Measurements from ENCODE around the gene FUBP3.
A peak's percentile ranks its signal among the peaks of the same experiment; 100 is the strongest.

FUBP3 gene

DNA sequence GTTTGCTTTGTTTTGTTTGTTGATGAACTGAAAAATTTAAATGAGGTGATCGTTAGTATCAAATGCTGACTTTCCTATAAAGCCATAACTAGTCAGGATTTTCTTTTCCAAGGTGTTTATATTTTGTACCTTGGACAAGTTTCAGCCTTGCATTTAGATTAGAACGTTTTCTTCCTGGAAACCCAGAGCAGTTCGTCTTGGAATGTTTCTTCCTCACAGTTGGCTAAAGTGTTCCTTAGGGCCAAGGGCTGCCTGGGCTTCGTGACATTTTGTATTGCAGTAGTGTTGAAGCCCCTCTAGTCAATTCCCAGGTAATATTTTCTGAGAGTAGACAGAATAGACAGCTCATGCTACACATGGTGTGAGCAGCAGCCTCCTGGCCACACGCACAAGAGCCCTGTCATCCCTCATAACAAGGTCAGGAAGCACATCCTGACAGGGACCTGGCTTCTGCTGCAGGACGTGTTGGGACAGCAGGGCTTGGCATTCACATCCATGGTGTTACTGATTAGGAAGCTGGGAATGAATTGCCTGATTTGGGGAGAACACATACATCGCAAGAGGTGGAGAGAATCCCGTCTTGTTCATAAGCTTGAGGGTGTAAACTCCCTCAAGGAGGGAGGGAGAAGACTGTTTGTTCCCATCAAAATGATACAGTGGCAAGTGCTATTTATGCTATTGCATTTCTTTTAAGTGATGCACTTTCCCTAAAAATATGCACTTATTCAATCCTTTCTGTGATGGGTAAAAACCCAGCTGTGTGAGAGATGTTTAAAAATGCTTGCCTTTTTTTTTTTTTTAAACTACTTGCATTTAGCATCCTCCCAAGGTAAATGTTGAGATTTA is 31.7 kb downstream of the FUBP3 start:
- no peak for DNase-seq (ENCODE audit: low spot score in 2 of 2)
- no peaks in the 10 kb centered on the region for H3K9me3 Mint-ChIP-seq
- H3K36me3 Mint-ChIP-seq, result peaks cover 74% of the 10 kb centered on the region
- H3K4me3 Mint-ChIP-seq, result no peak overlapping the region
- H3K27ac Mint-ChIP-seq, result no peak overlapping the region
- H3K4me1 Mint-ChIP-seq, result no peaks in the 10 kb centered on the region
- no peak for ATAC-seq

DNA sequence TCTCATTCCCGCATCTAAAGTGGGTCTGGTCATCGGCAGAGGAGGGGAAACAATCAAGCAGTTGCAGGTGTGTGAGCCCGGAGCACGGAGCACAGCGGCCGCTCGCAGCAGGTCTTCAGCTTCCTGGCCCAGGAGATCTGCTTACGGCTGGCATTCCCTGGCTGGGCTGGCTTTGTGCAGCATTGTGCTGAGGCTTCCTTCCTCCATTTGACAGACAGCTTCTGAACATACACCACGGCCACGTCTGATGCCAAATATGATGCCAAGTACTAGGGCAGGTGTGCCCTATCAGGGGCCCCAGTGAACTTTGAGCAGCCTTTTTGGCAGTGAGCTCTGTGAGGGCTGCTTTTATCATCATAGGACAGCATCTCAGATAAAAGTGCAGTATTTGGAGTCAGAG is 37.1 kb downstream of the FUBP3 start:
- ATAC-seq (no peak), DNase-seq (ENCODE audit: low spot score in 2 of 2) (no peak)
- no peak overlapping the region for H3K27ac Mint-ChIP-seq
- no peak overlapping the region for H3K4me3 Mint-ChIP-seq
- peaks cover 100% of the 10 kb centered on the region for H3K36me3 Mint-ChIP-seq
- no peaks in the 10 kb centered on the region for H3K4me1 Mint-ChIP-seq
- H3K9me3 Mint-ChIP-seq, result no peaks in the 10 kb centered on the region

DNA sequence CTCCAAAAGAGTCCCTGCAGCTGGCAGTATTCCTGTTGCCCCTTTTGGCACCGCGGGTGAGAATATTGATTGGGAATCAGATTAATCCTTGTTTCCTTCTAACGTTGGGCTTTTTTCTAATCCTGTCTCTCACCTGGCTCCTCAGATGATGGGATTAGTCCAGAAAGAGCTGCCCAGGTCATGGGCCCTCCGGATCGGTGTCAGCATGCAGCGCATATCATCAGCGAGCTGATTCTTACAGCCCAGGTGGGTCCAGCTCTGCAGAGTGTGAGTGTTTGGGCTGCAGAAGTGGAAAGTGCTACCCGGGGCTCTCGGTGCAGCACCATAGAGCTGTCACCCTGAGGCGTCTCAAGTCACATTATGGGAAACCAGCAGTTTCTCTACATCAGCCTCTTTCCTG is 44.1 kb downstream of the FUBP3 start:
- H3K4me3 Mint-ChIP-seq, result no peak overlapping the region
- peaks cover 98% of the 10 kb centered on the region for H3K36me3 Mint-ChIP-seq

DNA sequence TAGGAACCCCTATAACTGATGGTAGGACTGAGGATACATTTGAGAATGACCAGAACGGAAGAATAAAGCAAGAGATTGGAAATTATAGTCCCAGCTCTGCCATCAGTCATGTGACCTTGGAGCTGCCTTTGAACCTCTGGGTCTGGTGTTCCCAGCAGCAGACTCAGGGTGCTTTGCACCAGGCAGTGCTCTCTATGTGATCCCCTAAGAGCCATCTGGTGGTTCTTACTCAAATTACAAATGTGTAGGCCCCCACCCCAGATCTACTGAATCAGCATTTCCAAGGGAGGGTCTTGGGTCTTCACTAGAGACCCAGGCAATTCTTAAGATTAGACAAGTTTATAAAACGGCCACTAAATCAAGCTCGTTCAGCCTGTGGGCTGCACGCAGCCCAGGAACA is 44.8 kb downstream of the FUBP3 start:
- Mint-ChIP-seq H3K36me3 (peaks cover 96% of the 10 kb centered on the region), H3K4me1 (no peaks in the 10 kb centered on the region), H3K27ac (no peak overlapping the region), H3K4me3 (no peak overlapping the region), H3K9me3 (no peaks in the 10 kb centered on the region)
- no peak for ATAC-seq
- no peak for DNase-seq (ENCODE audit: low spot score in 2 of 2)

More for the DNA sequence above, 44.1 kb downstream of the FUBP3 start:
- ATAC-seq (no peak), DNase-seq (ENCODE audit: low spot score in 2 of 2) (no peak)
- Mint-ChIP-seq H3K4me1 (no peaks in the 10 kb centered on the region), H3K9me3 (no peaks in the 10 kb centered on the region), H3K27ac (no peak overlapping the region)

DNA sequence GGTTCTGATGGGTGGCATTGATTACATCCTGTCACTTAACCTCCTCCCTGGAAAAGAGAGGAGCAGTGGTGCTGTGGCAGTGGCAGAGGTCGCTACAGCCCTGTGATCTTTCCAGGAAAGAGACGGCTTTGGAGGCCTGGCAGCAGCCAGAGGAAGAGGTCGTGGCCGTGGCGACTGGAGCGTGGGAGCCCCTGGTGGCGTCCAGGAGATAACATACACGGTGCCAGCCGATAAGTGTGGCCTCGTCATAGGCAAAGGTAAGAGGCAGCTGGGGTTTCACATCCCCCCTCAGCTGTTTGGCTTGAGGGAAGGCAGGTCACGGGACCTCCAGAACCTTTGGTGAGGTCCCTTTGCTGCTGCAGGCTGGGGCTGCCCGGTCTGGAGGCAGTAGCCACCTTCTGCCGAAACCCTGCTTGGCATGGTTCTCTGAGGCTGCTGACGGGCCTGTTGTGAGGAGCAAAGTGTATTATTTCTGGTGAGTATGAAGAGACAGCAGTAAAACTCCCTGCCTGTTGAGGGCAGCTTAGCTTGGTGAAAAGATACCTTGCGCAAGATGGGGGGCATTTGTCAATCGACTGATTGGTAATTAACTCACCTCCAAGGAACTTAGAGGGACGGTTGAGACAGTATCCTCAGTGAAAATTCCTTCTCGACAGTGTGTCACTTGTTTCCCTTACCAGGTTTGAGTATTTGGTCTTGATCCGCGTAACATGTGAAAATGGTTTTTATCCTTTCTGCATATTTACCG is 47.0 kb downstream of the FUBP3 start:
- Mint-ChIP-seq H3K27ac (peak overlapping the region; percentile 18), H3K4me1 (no peaks in the 10 kb centered on the region), H3K9me3 (no peaks in the 10 kb centered on the region), H3K36me3 (peaks cover 89% of the 10 kb centered on the region), H3K4me3 (no peak overlapping the region)
- DNase-seq (ENCODE audit: low spot score in 2 of 2) (no peak), ATAC-seq (no peak)

DNA sequence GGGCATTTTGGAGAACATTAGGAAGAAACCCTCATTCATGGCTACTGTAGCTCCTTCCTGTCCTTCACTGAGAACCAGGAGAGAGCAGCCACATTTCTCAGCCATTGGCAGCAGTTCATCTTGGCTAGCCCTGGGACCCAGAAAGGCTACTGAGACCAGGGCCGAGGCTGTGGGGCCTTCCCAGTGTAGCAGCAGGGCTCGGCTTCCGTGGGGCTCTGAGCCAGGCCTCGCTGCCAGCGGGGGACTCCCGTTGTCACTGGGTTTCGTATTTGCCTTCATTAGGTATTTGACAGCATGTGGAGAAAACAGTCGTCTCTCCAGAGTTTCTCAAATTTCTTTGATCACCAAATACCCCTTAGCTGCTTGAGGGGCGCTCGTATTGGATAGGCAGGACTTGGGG is 47.7 kb downstream of the FUBP3 start:
- Mint-ChIP-seq H3K4me1 (no peaks in the 10 kb centered on the region), H3K36me3 (peaks cover 89% of the 10 kb centered on the region), H3K4me3 (no peak overlapping the region), H3K27ac (peak overlapping the region; percentile 18), H3K9me3 (no peaks in the 10 kb centered on the region)
- no peak for ATAC-seq
- DNase-seq (ENCODE audit: low spot score in 2 of 2), result no peak

DNA sequence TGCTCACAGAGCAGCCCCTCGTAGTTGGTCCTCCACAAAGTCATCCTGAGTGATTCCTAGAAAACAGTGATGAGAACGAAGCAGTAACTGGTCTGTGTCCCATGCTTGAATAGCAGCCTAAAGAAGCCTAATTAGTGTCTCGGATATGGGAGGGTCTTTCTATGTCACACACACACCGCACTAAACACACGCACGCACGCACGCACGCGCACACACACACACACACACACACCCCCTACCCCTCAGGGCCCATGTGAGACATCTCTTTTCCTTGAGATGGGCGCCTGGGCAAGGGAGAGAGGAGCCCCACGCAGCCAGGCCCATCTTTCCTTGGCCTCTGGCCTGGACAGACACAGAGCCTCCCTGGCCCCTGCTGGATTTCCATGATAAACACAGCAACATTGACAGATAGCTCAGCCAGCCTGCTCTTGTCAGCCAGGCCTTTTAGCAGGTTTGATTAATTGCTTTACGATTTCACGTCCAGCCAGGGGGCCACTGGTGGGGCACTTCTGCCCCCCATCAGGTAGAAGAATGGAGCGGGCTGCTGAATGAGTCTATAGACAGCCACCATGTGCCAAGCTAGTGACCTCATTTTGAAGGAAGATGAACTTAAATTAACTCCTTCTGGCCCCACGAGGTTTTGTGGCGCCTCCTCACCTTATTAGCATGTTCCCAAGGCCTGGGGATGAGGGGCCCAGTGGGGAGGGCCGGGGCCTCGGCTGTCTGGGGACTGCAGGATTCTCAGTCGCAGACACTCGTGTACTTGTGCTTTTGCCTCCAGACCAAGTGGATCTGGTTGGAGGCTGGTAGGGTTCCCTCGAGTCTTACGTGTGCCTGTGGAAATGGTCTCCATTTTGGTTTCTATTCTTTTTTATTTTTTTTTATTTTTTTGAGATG is 48.8 kb downstream of the FUBP3 start:
- H3K9me3 Mint-ChIP-seq, result no peaks in the 10 kb centered on the region
- no peak overlapping the region for H3K4me3 Mint-ChIP-seq
- H3K27ac Mint-ChIP-seq, result no peak overlapping the region
- H3K4me1 Mint-ChIP-seq, result no peaks in the 10 kb centered on the region
- DNase-seq (ENCODE audit: low spot score in 2 of 2) (no peak), ATAC-seq (no peak)
- H3K36me3 Mint-ChIP-seq, result peaks cover 89% of the 10 kb centered on the region

DNA sequence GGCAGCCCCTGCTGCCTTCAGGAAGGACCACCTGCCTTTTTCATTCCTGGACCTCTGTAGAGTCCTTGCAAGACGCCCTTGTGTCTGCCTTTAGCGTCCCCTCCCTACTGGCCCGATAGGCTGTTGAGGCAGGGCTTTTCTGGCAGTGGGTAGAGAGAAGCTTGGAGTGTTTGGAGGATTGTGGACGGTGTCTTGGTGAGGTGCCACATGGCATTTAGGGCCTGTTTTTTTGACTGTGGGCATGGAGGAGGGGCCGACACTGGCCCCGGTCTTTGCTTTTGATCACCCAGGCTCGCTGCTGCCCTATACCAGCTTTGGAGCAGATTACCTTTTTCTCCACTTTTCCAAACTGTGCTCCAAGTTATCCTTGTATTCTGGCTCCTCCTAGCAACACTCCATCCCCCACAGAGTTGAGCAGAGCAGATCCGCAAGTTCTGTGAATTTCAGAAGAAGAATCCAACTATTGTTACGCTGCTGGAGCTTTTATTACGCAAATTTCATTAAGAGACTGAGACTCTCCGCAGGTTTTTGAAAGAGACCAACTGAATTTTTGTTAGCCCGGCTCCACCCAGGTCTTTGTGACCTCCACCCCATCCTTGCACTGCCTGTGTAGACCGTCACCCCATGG is 50.2 kb downstream of the FUBP3 start:
- ATAC-seq (no peak), DNase-seq (ENCODE audit: low spot score in 2 of 2) (no peak)
- H3K9me3 Mint-ChIP-seq, result no peaks in the 10 kb centered on the region
- peaks cover 76% of the 10 kb centered on the region for H3K36me3 Mint-ChIP-seq
- H3K4me1 Mint-ChIP-seq, result no peaks in the 10 kb centered on the region
- H3K4me3 Mint-ChIP-seq, result no peak overlapping the region
- no peak overlapping the region for H3K27ac Mint-ChIP-seq

DNA sequence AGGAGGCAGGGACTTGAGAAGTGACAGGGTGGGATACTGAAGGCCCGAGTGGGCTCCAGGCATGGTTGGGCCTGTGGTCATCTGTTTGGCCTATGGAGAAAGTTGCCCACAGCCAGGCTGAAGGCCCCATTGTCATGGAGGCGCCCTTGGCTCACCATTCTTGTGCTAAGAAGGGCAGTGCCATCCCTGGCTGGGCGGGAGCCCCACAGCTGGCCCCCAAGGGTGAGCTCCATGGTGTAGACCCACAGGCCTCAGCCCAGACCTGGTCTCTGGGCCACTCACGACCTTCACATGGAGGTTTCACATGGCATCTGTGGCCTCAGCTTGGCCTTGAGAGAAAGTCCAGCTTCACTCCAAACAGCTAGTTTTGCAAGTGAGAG is 50.7 kb downstream of the FUBP3 start:
- H3K36me3 Mint-ChIP-seq, result peaks cover 76% of the 10 kb centered on the region
- no peaks in the 10 kb centered on the region for H3K9me3 Mint-ChIP-seq
- ATAC-seq (no peak), DNase-seq (ENCODE audit: low spot score in 2 of 2) (no peak)
- no peaks in the 10 kb centered on the region for H3K4me1 Mint-ChIP-seq
- no peak overlapping the region for H3K27ac Mint-ChIP-seq
- no peak overlapping the region for H3K4me3 Mint-ChIP-seq

DNA sequence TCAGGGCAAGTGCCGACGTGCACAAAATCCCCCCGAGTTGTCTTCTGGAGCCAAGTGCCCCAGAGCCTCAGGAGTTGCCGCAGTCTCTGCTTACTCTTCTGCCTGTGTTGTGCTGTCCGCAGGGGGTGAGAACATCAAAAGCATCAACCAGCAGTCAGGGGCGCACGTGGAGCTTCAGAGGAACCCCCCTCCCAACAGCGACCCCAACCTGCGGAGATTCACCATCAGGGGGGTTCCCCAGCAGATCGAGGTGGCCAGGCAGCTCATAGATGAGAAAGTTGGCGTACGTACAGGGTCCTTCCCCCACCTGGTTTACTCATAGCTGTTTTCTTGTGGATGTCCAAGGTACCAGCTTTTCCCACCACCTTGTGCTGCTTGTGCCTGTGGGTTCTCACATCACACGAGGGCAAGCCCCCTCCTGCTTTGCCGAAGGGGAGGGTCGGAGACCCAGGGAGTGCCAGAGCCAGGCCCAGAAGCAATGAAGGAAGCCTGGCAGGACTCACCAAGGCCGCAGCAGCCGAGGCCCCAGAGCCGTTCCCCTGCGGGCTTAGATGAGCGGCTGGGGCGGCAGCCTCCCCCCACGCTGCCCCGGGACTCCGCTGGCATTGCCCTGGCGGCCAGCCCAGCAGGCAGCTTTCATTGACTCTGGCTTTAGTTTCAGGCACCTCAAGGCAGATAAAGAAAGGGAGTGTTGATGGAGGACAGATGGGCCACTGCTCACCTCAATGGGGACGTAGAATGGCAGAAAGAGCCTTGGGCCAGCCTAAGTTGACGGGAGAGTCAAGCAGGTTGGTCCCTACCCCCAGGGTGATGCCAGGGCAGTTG is 51.3 kb downstream of the FUBP3 start:
- DNase-seq (ENCODE audit: low spot score in 2 of 2) (no peak), ATAC-seq (no peak)
- Mint-ChIP-seq H3K36me3 (peaks cover 71% of the 10 kb centered on the region), H3K4me3 (no peak overlapping the region), H3K4me1 (no peaks in the 10 kb centered on the region), H3K27ac (no peak overlapping the region), H3K9me3 (no peaks in the 10 kb centered on the region)

DNA sequence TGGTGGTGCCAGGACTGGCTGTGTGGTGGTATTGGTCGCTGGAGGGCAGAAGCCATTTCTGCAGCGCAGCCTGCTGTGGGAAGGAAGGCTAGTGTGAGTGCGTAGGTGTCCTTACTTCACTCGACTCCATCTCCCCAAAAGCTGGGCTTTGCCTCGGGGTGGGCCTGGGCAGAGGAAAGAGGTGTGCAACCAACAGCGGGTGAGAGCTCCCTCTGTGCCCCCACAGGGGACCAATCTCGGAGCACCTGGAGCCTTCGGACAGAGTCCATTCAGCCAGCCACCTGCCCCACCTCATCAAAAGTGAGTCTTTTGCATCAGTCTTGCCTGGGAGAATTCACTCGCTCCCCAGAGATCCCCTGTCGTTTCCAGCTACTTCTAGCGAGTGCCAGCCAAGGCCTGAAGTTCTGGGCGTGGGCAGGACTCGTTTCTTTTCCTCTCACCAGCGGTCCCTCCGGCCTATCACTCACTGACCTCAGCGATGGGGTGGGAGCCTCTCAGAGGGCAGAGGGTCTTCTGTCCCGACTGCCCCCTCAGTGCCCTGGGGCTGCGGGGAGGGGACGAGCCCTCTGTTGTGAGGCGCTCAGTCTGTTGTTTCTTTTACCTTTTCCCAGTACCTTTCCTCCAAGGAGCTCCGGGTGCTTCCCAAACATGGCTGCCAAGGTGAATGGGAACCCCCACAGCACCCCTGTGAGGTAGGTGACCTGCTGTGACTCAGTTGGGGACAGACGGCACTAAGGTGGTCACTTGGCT is 52.1 kb downstream of the FUBP3 start:
- ATAC-seq (no peak), DNase-seq (ENCODE audit: low spot score in 2 of 2) (no peak)
- no peak overlapping the region for H3K27ac Mint-ChIP-seq
- H3K4me1 Mint-ChIP-seq, result no peaks in the 10 kb centered on the region
- H3K9me3 Mint-ChIP-seq, result no peaks in the 10 kb centered on the region
- H3K4me3 Mint-ChIP-seq, result no peak overlapping the region
- H3K36me3 Mint-ChIP-seq, result peaks cover 68% of the 10 kb centered on the region

DNA sequence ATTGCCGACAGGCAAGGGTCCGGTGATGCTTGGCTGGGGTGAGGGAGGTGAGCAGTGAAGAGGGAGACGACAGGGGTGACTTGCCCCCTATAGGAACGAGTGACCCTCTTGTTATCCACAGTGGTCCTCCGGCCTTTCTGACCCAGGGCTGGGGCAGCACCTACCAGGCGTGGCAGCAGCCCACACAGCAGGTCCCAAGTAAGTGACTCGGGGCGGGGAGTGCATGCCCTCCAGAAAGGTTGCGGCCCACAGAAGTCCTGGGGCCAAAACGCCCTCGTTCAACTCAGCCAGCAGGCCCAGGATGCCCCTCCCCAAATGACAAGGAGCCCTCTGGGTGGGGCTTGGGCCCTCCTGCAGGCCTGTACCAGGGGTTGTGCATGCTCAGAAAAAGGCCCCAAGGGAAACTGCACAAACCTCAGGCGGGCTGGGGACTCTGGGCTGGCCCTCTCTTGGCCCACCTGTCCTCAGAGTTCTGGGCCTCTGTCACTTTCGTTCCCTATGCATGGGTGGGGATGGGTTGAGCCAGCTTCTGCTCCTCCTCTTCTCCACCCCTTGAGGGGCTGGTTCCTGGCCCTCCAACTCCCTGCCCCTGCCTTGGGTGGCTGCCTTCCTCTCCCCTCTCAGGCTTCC is 52.8 kb downstream of the FUBP3 start:
- no peak for DNase-seq (ENCODE audit: low spot score in 2 of 2)
- Mint-ChIP-seq H3K4me1 (no peaks in the 10 kb centered on the region), H3K36me3 (peaks cover 67% of the 10 kb centered on the region), H3K4me3 (no peak overlapping the region), H3K9me3 (no peaks in the 10 kb centered on the region), H3K27ac (no peak overlapping the region)
- no peak for ATAC-seq

DNA sequence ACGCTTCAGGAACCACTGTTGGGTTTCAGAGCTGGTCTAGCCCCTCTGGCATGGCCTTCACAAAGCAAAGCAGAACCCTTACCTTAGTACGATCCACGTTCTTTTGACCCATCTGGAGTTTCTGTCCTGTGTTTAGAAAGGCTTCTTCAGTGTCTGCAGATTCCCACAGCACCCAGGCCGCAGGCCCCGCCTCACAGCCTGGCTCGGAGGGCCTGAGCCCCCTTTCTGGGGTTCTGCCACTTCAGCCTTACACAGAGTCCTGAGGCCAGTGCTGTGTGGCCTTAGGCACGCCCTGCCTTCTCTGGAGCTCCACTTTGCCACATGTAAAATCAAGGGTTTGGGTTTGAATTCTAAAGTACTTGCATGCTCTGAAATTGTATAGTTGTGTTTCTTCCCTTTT is 53.5 kb downstream of the FUBP3 start:
- Mint-ChIP-seq H3K4me1 (no peaks in the 10 kb centered on the region), H3K4me3 (no peak overlapping the region), H3K27ac (no peak overlapping the region), H3K9me3 (no peaks in the 10 kb centered on the region), H3K36me3 (peaks cover 67% of the 10 kb centered on the region)
- DNase-seq (ENCODE audit: low spot score in 2 of 2) (no peak), ATAC-seq (no peak)

Data from stimulated activated effector memory CD8-positive, alpha-beta T cell treated with anti-CD3 and anti-CD28 coated beads, Interleukin-12 subunit alpha, Interleukin-12 subunit beta, amount 100 ng/mL, for 72 hours (primary cell).